Right forelimb (tissue), 1 donor: ENCODE results near the gene TBC1D32.
"Not testable (repeated sequence)": the region's sequence is repeated elsewhere in the genome, so short reads cannot be mapped to it uniquely, and the experiment has no call there.

Experiments
- DNase-seq: peaks from one replicate; pipeline ENCODE4 v3.0.0-alpha.2; 2018

Gene TBC1D32

GRCh38 chr6:121334299-121335086 is at the start of gene TBC1D32:
Gene TBC1D32 (minus strand): TSS chr6:121334480. CDS start chr6:121334430, 50 bp downstream.
- DNase-seq = peak; percentile 98

GRCh38 chr6:121383478-121383877 is 49.2 kb upstream of the TBC1D32 start:
- DNase-seq = no peak

- no peak for DNase-seq
These were observed 48.3 kb upstream of the TBC1D32 start for GRCh38 chr6:121382467-121383121.

- DNase-seq = no peak
These were observed 42.1 kb upstream of the TBC1D32 start for GRCh38 chr6:121376411-121376810.

DNA sequence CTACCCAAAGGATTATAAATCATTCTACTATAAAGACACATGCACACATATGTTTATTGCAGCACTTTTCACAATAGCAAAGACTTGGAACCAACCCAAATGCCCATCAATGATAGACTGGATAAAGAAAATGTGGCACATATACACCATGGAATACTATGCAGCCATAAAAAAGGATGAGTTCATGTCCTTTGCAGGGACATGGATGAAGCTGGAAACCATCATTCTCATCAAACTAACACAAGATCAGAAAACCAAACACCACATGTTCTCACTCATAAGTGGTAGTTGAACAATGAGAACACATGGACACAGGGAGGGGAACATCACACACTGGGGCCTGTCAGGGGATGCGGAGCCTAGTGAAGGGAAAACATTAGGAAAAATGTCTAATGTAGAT is 39.9 kb upstream of the TBC1D32 start:
- DNase-seq = not testable (repeated sequence)

- DNase-seq = no peak
These were observed 31.5 kb upstream of the TBC1D32 start for GRCh38 chr6:121365536-121366521.

- no peak for DNase-seq
These were observed 22.3 kb upstream of the TBC1D32 start for GRCh38 chr6:121356575-121356974.

DNA sequence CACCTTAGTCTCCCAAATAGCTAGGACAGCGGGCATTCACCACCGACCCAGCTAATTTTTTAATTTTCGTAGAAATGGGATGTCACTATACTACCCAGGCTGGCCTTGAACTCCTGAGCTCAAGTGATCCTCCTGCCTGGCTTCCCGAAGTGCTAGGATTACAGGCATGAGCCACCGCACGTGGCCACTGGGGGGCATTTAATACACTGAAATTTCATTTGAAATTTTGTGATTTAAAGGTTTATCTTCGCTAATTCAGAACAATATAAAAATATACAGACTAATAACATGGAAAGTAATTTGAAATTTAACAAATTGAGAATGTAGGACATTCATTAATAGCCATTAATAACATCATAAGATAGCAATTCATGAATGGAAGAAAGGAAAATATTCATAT is 20.5 kb upstream of the TBC1D32 start:
- DNase-seq = no peak

- no peak for DNase-seq
These were observed 18.7 kb upstream of the TBC1D32 start for GRCh38 chr6:121352941-121353340.

GRCh38 chr6:121351916-121352315 is 17.6 kb upstream of the TBC1D32 start:
- no peak for DNase-seq

- DNase-seq = no peak
These were observed 15.3 kb upstream of the TBC1D32 start for GRCh38 chr6:121349596-121349995.

DNA sequence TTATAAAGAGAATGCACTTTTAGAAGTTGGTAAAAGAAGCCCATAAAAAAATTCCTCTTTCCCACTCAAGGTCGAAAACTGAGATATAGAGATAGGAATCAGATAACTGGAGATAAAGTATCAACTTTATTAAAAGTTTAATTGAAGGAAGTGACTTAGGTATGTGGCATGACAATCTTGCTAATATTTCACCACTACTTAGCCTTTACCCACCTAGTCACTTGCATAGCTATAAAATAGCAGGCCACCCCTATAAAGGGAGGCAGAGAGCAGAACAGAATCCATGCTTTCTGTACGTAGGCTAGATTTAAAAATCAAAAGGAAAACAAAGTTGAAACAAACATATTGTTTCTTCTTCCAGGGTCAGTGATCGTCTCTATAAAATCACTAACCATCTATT is 13.2 kb upstream of the TBC1D32 start:
- DNase-seq = no peak

- DNase-seq = no peak
These were observed 10.3 kb upstream of the TBC1D32 start for GRCh38 chr6:121344539-121344938.

DNA sequence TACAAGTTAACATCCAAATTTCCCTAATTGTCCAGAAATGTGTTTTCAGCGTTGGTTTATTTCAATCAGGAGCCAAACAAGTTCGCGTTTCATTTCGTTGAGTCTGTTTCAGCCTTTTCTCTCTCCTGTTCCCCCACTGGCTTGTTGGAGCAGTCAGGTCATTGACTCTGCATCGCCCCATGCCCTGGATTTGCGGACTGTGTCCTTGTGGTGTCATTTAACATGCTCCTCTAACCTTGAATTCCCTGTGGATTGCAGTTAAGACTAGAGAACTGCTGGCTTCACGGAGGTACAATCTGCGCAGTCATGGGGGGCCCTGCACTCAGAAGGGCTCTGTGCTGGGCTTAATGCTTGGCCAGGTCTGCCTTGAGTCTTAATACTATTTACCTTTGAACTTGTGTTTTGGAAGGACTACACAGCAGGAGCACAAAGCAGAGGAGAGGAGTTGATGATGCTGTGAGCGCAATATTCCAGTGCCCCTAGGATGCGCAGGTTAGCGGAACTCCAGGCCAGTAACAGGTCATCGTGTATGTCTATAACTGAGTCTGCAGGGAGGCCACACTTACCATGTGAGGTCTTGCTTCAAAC is 5.5 kb upstream of the TBC1D32 start:
- no peak for DNase-seq

- no peak for DNase-seq
These were observed 4.7 kb upstream of the TBC1D32 start for GRCh38 chr6:121338956-121339355.

GRCh38 chr6:121338366-121338765 is 4.1 kb upstream of the TBC1D32 start:
- DNase-seq = no peak

GRCh38 chr6:121335087-121336008 is 1.1 kb upstream of the TBC1D32 start:
- DNase-seq = no peak

GRCh38 chr6:121333694-121334093 is 586 bp downstream of the TBC1D32 start:
- DNase-seq = not testable (repeated sequence)

DNA sequence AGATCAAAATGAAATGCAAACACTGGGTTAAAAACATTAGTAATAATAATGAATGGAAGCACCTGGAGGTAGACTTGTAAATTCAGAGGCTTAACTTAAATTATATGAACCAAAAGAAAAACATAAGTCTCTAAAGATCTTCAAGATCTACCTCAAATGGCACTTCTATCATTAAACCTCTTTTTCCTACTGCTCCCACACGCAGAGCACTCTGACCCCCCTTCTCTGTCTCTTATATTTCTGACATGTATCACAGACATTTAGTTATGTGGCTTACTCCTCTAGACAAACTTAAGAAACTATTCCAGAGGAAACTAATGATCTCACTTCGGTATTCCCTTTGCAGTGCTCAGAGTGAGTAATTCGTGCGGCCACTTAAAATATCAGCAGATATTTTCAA is 1.1 kb downstream of the TBC1D32 start:
- no peak for DNase-seq

DNA sequence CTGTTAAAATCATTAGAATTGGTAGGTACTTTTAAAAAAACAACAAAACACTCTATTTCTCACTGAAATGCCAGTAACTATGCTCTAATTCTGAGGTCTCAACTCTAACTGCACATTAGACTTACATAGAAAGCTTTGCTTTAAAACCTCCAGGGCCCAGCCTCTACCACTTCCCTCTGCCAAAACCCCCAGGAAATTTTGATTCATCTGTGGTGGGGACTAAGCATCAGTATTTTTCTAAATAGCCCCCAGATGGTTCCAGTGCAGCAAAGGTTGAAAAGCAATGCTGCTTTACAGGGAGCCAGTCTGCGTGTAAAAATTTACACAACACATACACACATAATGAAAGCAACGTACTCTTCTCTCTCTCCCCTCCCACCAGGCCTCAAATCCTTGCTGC is 3.8 kb downstream of the TBC1D32 start:
- no peak for DNase-seq

DNA sequence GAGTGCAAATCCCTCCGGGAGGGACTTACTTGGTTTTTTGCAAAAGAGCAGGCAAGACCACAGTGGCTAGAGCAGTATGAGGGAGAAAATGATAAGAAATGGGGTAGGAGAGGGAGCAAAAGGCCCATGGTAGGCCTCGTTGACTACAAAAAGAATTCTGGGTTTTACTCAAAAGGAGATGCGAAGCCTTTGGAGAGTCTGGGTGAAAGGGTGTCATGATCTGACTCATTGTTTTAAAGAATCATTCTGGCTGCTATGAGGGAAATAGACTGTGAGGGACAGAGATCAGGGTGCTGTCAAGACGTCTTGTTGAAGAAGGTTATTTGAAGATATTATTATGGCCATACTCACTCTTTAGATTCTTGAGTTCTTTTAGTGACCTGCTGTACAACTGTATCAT is 13.0 kb downstream of the TBC1D32 start:
- DNase-seq = no peak

DNA sequence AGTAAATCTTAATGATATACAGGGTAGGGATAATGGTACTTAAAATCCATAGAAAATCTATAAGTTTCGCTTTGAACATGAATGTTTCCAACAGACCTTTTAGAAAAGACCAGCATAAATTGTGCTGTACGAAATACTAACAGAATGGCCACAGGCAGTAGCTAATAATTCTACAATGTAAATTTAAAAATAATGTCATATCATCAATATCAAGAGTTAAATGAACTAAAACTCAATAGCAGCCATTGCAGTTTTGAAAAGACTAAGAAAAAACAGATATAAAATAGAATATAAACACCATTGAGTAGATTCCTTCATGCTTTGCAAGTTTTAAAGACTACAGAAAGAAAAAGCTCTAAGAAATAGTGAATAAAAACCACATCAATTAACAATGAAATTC is 14.7 kb downstream of the TBC1D32 start:
- no peak for DNase-seq
